ENCODE data around the gene KLHDC4. TPM values are rescaled to one million over a fixed set of nuclear protein-coding genes. Genes with fewer than 3 reads are reported as not detected.
"Not testable (repeated sequence)": the region's sequence is repeated elsewhere in the genome, so short reads cannot be mapped to it uniquely, and the experiment has no call there.

Gene KLHDC4
- total and polyA plus RNA-seq, 9 of the 15 experiments (the other 6 are each of a cell fraction or from before 2014, with no cell fraction given), result 1.3 to 68.1 (median 32.8) TPM

GRCh38 chr16:87811454-87811853 is 45.7 kb upstream of the KLHDC4 start:
- H3K36me3 ChIP-seq (ENCODE audit: control insufficient read depth, insufficient read depth, low read length); FAIRE-seq; H3K9me3 ChIP-seq (replicated peaks; ENCODE audit: control insufficient read depth, insufficient read depth, low read depth, low read length); intact Hi-C loops (cut with micrococcal nuclease); H3K4me2 ChIP-seq (ENCODE audit: insufficient read depth, low read length); BruUV-seq (replicated peaks); CTCF ChIA-PET (ENCODE audit: low intra/inter-chr PET ratio); H3K9me1 ChIP-seq (ENCODE audit: control insufficient read depth, insufficient read depth, low read length); H2AFZ ChIP-seq (ENCODE audit: low read depth, low read length); H3K27ac ChIP-seq (ENCODE audit: extremely low read depth, low read depth, low read length); DNase-seq (ENCODE audit: extremely low read depth in 1 of 4, low spot score in 3 of 4); H4K20me1 ChIP-seq (replicated peaks; ENCODE audit: control insufficient read depth, insufficient read depth, low read length); H3K9ac ChIP-seq (ENCODE audit: insufficient read depth in 1 of 2, low read depth in 2 of 2, low read length in 2 of 2); H3K4me3 ChIP-seq; in situ Hi-C loops (cut with MboI); ATAC-seq; H3K79me2 ChIP-seq (ENCODE audit: control insufficient read depth, insufficient read depth, low read length): not testable (repeated sequence)
- H3K4me1 ChIP-seq (replicated peaks in 1 of 2; ENCODE audit: control insufficient read depth in 2 of 2, insufficient read depth in 2 of 2, low read length in 2 of 2), result peaks cover 18 to 22% of the 10 kb centered on the region in 2 experiments
- 0% methylated on average over 1 of the region's 1 CpG for WGBS (ENCODE audit: insufficient coverage, low coverage, missing lambda C conversion rate)
- POLR2A ChIA-PET, result interaction anchor here (0.6 to 0.9 kb wide), 2 partner anchors 14 to 154 kb away, joined by 3 to 4 read pairs; no protein-coding TSS in a partner anchor
- peaks cover 2 to 13% of the 10 kb centered on the region in 2 experiments; a peak in 2 of 5 replicates for H3K27me3 ChIP-seq (ENCODE audit: control insufficient read depth in 2 of 2, insufficient read depth in 2 of 2, low read length in 2 of 2)
- TF ChIP-seq AFF1 (IDR thresholded peaks at IDR 0.05; ENCODE audit: low read depth in 1 of 2, partially characterized antibody in 2 of 2) (peak in 1 of 2 experiments; percentile 69), ELF2 (CRISPR knock-in tag; IDR thresholded peaks at IDR 0.05) (0 out of 2 replicates have a peak, but pooled peaks have one; percentile 36)
